ENCODE measurements around the gene FNDC10.
"Not testable (repeated sequence)": the region's sequence is repeated elsewhere in the genome, so short reads cannot be mapped to it uniquely, and the experiment has no call there.

Gene FNDC10

GRCh38 chr1:1598051-1598719 is 1.8 kb downstream of the FNDC10 start:
- DNase-seq, result no peak

GRCh38 chr1:1597275-1597930 is 2.5 kb downstream of the FNDC10 start:
- DNase-seq, result no peak

- no peak for DNase-seq
Measured at GRCh38 chr1:1596493-1597274, 3.3 kb downstream of the FNDC10 start.

DNA sequence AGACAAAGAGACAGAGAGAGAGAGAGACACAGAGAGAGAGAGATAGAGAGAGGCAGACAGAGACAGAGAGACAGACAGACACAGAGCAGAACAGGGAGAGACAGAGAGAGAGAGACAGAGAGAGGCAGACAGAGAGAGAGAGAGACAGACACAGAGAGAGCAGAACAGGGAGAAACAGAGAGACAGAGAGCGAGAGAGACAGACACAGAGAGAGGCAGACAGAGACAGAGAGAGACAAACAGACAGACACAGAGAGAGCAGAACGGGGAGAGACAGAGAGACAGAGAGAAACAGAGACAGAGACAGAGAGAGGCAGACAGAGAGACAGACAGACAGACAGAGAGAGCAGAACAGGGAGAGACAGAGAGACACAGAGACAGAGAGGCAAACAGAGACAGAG is 4.6 kb downstream of the FNDC10 start:
- not testable (repeated sequence) for DNase-seq

DNA sequence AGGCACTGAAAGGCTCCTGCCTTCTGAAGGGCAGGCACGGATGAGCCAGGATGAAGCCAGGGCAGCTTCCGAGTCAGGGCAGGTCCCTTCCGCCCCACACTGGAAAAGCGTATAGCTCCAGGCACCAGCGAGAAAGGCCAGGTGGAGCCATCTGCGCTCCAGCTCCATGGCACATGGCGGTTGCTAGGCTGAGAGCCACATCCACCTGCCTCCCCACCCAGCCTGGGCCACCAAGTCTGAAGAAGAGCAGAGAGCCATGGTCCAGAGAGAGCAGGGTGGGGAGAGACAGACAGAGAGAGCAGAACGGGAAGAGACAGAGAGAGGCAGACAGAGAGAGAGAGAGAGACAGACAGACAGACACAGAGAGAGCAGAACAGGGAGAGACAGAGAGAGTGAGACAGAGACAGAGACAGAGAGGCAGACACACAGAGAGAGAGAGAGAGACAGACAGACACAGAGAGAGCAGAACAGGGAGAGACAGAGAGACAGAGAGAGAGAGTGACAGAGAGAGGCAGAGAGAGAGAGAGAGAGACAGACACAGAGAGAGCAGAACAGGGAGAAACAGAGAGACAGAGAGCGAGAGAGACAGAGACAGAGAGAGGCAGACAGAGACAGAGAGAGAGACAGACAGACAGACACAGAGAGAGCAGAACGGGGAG is 5.2 kb downstream of the FNDC10 start:
- no peak for DNase-seq

- no peak for DNase-seq
Measured at GRCh38 chr1:1593834-1594601, 5.9 kb downstream of the FNDC10 start.

GRCh38 chr1:1591452-1591851 is 8.5 kb downstream of the FNDC10 start:
- DNase-seq, result no peak

DNA sequence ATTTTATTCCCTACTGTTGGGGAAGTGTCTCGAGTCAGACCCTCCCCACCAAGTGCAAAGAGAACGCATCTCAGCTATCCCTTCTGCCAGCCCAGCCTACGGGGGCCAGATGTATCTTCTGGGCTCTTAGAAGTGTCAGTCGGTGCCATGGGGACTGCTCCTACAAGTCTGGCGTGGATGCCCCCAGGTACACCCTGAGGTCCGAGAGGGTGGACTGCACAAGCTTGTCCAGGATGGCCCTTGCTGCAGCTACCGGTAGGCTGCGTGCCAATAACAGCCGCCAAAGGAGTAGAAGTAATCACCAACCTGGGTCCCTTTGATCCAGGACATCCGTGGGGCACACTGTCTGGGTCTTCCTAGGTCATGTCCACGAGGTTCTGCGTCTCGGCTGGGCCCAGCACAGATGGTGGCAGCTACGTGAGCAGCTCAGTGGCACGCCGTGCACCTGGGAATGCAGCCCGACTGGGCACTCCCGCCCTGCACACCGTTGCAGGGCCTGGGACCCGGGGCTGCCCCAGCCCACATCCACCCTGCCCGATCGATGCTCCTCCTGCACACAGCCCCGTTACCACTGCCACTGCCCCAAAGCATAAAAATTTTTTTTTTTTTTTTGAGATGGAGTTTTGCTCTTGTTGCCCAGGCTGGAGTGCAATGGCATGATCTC is 16.5 kb downstream of the FNDC10 start:
- DNase-seq, result no peak

- no peak for DNase-seq
Measured at GRCh38 chr1:1582585-1583346, 17.2 kb downstream of the FNDC10 start.

- no peak for DNase-seq
Measured at GRCh38 chr1:1578371-1578940, 21.5 kb downstream of the FNDC10 start.

- no peak for DNase-seq
Measured at GRCh38 chr1:1577367-1578011, 22.4 kb downstream of the FNDC10 start.

- peak; percentile 88 for DNase-seq
Measured at GRCh38 chr1:1574721-1575537, 25.0 kb downstream of the FNDC10 start, which contains the start of gene SSU72. Gene SSU72, minus strand, starts transcription at chr1:1574863. Its CDS starts 306 bp downstream, at chr1:1574557.

GRCh38 chr1:1573843-1574720 is 25.9 kb downstream of the FNDC10 start:
- DNase-seq, result peak; percentile 83

- no peak for DNase-seq
Measured at GRCh38 chr1:1569341-1569740, 30.6 kb downstream of the FNDC10 start.

DNA sequence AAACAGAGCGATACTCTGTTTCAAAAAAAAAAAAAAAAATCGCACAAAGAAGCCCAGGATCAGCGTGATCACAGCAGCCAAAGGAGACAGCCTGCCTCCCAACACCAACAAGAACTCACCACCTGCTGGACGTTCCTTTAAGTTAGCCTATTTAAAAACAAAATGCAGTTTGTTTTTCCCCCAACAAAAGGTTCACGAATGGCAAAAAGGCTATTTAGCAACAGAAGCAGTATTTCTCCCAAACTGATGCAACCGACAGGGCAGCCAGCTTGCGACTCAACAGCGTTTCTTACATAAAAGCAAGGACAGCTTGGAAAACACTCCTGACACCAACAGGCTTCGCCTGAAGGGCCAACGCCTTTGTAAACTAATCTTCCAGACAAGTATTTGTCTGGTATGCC is 32.0 kb downstream of the FNDC10 start:
- DNase-seq, result peak; percentile 25

DNA sequence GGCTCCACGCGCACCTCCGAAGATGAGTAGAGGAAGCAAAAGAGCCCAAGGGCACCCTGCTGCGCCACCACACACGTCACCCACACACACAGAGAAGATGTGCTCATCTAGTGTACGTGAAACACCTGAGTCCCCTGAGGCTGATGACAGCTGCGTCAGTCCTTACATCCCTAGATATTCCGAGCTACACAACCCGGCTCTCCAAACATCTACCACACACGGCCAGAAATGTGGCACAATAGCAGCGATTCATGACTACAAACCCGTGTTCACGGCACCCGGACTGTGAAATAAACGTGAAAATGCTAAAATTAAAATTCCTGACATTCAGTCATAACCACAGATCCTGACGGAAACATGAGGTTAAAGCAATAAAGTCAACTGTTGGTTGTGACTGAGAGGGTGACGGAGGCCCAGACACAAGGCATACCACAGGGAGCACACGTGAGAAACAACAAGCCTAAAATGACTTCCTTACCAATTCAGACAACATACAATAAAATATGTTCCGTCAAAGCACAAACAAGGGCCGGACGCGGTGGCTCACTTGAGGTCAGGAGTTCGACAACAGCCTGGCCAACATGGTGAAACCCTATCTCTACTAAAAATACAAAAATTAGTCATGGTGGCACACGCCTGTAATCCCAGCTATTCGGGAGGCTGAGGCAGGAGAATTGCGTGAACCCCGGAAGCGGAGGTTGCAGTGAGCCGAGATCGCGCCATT is 32.6 kb downstream of the FNDC10 start:
- no peak for DNase-seq

DNA sequence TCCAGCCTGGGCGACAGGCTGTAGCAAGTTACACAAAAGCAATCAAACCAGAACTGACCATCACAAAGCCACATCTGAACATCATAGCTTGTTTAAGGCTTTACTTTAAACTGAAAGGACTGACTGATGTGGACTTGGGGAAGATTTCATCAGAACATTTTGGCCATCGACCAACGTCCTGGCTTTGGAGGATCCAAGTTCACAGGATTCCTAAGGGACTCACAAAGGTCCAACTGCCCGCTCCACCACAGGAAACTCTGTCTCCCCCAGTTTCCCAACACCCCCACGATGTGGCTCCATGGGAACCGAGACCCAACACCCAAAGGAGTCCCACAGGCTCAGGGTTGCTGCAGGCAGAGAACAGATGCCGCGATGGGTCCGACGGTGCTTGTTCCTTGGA is 34.6 kb downstream of the FNDC10 start:
- DNase-seq, result no peak

DNA sequence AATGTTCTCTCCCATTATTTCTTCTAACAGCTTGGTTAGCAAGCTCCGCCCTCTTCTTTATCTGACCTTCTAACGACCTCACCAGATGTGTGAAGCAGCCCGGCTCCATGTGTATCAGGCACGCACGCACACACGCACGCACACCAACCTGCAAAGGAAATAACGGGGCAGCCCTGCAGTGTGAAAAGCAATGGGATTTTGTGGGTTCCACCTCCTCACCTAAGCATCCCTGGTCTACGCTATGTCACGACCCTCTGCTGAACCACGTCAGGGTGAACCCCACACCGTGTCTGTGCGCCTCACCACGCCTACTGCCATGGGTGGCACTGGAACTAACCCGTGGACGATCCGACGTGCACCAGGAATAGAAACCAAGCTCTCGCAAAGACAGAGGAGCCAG is 35.7 kb downstream of the FNDC10 start:
- DNase-seq, result no peak

Measured in midbrain (tissue), 1 donor.